ENCODE measurements around the gene WASHC2A. TPM values are rescaled to one million over a fixed set of nuclear protein-coding genes. Genes with fewer than 3 reads are reported as not detected.
"Not testable (repeated sequence)": the region's sequence is repeated elsewhere in the genome, so short reads cannot be mapped to it uniquely, and the experiment has no call there.

Gene WASHC2A
- total RNA-seq, 1 donor from 2014 or later: 10.6 TPM

DNA sequence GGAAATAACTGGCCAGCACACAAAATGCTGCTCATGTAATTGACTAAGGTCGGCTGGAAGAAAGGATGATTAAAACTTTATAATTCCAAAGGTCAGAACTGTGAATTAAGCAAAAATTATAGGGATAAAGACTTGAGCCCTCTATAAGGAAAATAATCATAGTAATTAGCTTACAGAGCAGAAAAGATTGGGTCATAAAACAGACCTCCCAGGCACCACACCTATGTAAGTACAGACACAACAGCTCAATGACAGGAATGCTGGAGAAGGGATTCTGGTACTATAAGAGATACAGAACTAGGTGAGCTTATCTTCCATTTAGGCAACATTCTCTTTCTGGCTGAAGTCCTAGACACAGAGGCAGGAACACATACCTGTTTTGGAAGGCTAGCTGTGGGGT is 9.0 kb upstream of the WASHC2A start:
- ATAC-seq; DNase-seq (ENCODE audit: low spot score): not testable (repeated sequence)

DNA sequence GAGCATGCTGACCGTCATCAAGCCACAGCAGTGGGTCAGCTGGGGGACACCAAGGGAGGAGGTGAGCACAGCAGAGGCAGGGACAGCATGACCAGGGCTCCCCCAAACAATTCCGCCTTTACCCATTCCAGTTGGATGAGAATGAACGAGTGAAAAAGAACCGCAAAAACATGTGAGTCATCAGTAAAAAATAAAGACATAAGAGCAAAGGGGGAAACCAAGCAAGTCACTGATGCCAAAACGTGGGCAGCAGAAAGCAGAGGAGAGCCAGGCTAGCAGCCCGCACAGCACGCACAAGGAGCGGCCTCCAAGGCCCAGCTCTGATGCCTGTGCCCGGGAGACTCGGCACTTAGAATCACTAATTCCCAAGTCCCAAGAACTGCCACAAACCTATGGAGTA is 7.8 kb upstream of the WASHC2A start:
- DNase-seq (ENCODE audit: low spot score); ATAC-seq: not testable (repeated sequence)

- not testable (repeated sequence) for ATAC-seq; DNase-seq (ENCODE audit: low spot score)
Observed at GRCh38 chr10:50061548-50061947, 6.2 kb upstream of the WASHC2A start.

DNA sequence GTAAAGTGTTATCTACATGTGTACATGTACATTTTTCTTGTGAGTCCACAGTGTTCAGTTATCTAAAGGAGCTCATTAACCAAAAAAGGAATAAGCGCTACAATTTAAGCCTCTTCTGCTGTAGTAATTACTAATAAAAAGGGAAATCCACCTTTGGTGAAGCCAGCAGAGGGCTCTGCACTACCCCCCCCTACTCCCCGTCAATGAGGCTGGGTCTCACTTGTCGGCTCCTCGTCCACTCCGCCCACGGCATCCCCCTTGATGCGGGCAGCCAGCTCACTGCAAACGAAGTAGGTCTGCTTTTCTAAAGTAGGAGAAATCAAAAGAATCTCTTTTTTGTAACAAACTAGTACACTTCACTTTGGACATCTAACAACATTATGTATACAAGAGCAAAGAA is 4.7 kb upstream of the WASHC2A start:
- no peak for ATAC-seq
- DNase-seq (ENCODE audit: low spot score): no peak

DNA sequence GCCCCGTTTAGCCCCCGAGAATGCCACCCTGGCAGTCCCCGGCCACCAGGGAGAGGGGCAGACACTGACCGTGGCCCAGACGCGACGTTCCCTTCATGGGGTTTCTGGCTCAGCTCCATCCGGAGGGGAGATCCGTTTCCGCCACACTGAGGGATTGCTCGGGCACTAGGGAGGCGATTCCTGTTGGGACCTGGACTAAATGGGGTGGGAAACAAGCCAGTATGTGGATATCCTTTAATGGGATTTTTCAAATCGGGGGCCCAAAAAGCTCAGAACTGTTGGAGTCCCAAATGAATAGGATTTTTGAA is 552 bp downstream of the WASHC2A start:
- not testable (repeated sequence) for ATAC-seq; DNase-seq (ENCODE audit: low spot score)

GRCh38 chr10:50075139-50075538 is 7.4 kb downstream of the WASHC2A start:
- ATAC-seq; DNase-seq (ENCODE audit: low spot score): not testable (repeated sequence)

- DNase-seq (ENCODE audit: low spot score): not testable (repeated sequence)
Observed at GRCh38 chr10:50075544-50075943, 7.8 kb downstream of the WASHC2A start.

GRCh38 chr10:50091304-50091703 is 23.6 kb downstream of the WASHC2A start:
- ATAC-seq; DNase-seq (ENCODE audit: low spot score): not testable (repeated sequence)

More at GRCh38 chr10:50075544-50075943, 7.8 kb downstream of the WASHC2A start:
- not testable (repeated sequence) for ATAC-seq

DNA sequence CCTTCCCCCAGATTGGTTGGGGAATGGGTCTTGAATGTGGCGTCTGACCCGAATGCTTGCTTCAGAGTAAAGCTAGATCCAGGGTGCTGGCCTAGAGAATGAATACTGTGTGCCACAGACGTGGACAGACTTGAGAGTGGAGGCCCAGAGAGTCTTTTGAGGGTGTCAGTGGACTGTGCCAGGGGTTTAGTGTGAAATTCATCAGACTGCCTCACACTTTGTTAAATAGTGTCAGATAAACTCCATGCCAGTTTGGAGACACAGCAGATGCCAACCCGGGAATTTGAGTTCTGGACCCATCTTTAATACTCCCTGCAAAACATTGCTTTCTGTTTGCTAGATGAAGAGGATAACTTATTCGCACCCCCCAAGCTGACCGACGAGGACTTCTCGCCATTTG is 25.2 kb downstream of the WASHC2A start:
- ATAC-seq; DNase-seq (ENCODE audit: low spot score): not testable (repeated sequence)

DNA sequence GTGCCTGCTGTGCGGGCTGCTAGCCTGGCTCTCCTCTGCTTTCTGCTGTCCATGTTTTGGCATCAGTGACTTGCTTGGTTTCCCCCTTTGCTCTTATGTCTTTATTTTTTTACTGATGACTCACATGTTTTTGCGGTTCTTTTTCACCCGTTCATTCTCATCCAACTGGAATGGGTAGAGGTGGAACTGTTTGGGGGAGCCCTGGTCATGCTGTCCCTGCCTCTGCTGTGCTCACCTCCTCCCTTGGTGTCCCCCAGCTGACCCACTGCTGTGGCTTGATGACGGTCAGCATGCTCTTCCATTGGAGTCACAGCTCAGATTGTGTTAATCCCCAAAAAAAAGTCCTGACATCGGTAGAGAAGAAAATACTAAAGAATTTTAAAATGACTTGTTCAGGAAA is 26.9 kb downstream of the WASHC2A start:
- not testable (repeated sequence) for ATAC-seq

GRCh38 chr10:50095402-50095801 is 27.6 kb downstream of the WASHC2A start:
- DNase-seq (ENCODE audit: low spot score); ATAC-seq: not testable (repeated sequence)

More for the DNA sequence above, 26.9 kb downstream of the WASHC2A start:
- DNase-seq (ENCODE audit: low spot score): not testable (repeated sequence)

DNA sequence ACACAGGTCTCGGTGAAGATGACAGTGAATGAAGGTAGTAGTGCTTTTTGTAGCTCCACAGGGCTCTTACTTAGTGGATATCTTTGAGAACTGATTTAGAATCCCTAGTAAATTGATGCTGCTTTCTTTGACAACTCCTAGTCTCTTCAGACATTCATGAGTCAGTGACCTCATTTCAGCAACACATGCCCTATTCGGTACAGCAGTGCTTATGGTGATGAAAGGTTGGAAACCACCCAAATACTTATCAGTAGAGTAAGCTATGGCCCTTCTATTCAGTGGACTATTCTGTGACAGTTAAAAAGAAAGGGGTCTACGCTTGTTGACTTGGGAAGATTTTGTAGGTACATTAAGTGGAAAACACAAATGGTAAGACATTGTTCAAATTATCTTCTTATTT is 29.0 kb downstream of the WASHC2A start:
- DNase-seq (ENCODE audit: low spot score); ATAC-seq: not testable (repeated sequence)

- ATAC-seq; DNase-seq (ENCODE audit: low spot score): not testable (repeated sequence)
Observed at GRCh38 chr10:50098645-50099044, 30.9 kb downstream of the WASHC2A start.

DNA sequence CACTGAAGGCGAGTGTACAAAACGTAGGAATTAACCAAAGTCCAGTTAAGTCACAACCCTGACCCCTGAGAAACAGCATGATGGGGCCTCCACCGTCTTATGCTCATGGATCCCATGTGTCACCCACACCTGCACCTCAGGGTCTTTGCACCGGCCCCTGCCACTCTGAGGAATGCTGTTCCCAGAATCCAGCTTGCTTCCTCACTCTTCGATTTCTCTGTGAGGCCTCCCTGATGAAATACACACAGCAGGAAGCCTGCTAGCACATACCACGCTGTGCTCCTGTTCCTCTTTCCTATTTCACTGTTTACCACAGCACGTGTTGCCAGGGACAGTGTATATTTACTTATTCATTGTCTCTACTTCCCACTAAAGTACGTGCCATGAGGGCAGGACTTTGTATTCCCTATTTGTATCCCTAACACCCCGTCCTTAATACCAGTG is 33.4 kb downstream of the WASHC2A start:
- not testable (repeated sequence) for DNase-seq (ENCODE audit: low spot score); ATAC-seq

GRCh38 chr10:50101747-50102146 is 34.0 kb downstream of the WASHC2A start:
- DNase-seq (ENCODE audit: low spot score); ATAC-seq: not testable (repeated sequence)

- not testable (repeated sequence) for DNase-seq (ENCODE audit: low spot score); ATAC-seq
Observed at GRCh38 chr10:50102267-50102666, 34.5 kb downstream of the WASHC2A start.

DNA sequence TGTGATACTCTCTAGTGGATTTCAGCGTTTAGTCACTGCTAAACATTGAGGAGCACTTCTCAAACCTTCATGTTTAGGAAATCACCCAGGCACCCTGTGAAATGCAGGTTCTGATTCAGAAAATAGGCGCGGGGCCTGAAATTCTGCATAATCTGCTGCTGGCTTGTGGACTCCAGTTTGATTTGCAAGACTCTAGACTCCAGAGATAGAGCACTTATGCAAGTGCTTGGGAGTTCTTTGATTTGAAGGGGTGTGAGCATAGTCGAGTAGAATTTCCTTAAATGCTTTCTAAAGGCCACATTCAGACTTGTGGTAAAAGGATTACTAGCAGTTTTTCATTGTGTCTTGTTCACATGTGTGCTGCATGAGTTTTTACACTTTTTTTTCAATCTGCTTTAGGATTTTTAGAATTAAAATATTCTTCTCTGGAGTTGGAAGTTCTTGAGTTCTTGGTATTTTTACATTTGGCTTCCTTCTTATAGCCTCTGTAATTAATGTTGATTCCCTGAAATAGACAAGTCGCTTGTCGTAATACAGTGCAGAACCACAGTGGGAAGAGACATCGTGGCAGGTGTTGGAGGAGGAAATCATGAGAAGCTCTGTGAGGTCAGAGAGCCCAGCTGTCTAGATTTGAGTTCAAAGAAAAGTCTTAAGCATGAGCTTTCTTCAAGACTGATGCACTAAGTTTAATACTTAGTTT is 41.4 kb downstream of the WASHC2A start:
- ATAC-seq; DNase-seq (ENCODE audit: low spot score): not testable (repeated sequence)

- DNase-seq (ENCODE audit: low spot score); ATAC-seq: not testable (repeated sequence)
Observed at GRCh38 chr10:50112419-50113112, 44.8 kb downstream of the WASHC2A start.

- ATAC-seq; DNase-seq (ENCODE audit: low spot score): not testable (repeated sequence)
Observed at GRCh38 chr10:50126765-50127164, 59.0 kb downstream of the WASHC2A start.

- DNase-seq (ENCODE audit: low spot score); ATAC-seq: not testable (repeated sequence)
Observed at GRCh38 chr10:50127770-50128292, 60.1 kb downstream of the WASHC2A start.

- ATAC-seq; DNase-seq (ENCODE audit: low spot score): not testable (repeated sequence)
Observed at GRCh38 chr10:50131245-50131965, 63.7 kb downstream of the WASHC2A start.

Measured in left lobe of liver (tissue), 2 donors.